NCI-H2196 (cell line): Measurements from ENCODE around the gene NFRKB.
"Not testable (repeated sequence)": the region's sequence is repeated elsewhere in the genome, so short reads cannot be mapped to it uniquely, and the experiment has no call there.

Experiments
- DNase-seq: peaks from one replicate; lab custom pipeline; 2025; ENCODE audit not compliant: unreplicated experiment; lab: John Stamatoyannopoulos, UW

The NFRKB gene

DNA sequence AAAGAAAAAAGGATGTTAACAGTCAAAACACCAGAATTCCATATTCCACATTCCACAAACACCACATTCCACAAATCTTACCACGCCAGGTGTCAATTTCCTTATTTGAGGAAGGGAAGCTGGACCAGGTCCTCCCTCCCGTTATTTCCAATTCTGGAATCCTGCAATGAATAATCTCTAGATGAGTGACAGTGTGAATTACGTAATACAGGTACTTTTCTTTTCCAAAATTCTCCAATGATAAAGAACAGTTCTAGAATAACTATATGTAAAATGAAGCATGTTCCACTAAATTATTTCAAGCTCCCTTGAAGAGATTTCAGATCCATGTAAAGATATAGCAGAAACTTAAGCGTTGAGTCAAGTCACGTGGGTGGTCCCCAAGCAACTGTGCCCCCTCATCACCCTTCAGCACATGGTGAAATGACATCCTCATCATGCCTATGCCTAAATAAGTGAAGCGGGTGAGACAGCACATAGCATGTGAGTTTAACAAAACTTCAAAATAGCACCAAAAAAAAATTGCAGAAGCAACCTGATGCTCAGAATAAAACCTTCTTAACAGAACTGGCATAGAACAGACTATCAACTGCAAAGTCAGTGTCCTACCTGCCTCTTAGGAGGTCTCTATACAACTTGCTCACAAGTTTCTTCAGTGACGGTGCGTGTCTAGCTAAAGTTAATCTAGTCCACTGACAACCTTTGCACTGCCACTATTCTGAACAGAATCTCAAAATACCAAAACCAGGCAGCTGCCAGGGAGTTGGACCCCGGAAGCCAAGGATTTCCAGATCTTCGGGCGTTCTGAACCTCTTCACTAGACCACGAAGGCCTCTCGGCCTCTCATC lies 876 bp downstream of the NFRKB start:
- DNase-seq: no peak

DNA sequence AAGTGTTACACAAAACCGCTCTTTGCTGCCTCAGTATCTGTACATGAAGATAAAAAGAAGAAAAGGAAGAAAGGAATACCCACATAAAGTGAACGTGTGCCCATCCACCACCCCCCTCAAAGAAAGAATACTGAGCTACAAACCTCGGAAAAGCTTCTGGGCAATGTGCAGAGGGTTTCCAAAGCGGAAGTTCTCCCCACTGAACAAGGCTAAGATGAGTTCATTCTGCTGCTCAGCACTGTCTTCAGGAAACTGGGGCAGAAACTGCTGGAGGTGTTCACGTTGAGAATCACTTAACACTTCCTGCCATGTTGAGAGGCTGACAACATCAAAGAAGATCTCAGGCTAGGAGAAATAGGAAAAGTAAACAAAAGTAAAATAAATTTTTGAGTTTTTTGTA lies 6.9 kb downstream of the NFRKB start:
- DNase-seq: no peak

DNA sequence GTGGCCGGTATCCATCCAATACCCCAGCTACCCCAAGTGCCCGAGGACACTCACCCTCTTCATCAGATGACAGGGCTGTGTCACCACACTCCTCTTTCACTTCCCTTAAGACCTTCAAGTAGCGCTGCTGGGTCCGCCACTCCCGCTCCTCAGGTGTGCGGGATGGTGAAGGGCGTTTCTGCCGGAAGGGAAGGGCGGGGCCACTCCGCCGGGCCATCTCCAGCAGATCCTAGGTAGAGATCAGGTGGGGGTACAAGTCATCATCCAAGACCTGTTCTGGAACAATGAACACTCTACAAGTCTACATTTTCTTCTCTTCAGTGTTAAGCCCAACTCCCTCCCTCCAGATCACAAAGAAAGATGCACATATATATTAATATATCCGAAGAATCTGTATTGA lies 10.0 kb downstream of the NFRKB start:
- no peak for DNase-seq

DNA sequence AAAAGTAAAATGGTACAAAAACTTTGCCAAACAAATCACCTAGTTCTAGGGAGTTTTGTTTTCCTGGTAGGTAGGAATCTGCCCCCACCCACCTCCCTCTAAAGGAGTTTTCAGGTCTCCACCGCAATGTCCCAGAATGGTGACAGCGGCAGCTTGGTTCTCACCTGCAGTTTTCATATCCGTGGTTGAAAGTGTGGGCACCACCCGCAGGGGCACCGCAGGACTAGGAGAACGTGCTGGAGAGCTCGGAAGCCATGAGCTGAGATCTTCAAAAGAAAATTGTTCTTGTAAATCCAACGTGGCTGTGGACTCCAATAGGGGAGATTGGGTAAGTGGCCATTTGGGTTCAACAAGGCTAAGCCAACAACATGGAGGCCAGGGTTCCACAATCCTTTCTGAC lies 10.8 kb downstream of the NFRKB start:
- no peak for DNase-seq

DNA sequence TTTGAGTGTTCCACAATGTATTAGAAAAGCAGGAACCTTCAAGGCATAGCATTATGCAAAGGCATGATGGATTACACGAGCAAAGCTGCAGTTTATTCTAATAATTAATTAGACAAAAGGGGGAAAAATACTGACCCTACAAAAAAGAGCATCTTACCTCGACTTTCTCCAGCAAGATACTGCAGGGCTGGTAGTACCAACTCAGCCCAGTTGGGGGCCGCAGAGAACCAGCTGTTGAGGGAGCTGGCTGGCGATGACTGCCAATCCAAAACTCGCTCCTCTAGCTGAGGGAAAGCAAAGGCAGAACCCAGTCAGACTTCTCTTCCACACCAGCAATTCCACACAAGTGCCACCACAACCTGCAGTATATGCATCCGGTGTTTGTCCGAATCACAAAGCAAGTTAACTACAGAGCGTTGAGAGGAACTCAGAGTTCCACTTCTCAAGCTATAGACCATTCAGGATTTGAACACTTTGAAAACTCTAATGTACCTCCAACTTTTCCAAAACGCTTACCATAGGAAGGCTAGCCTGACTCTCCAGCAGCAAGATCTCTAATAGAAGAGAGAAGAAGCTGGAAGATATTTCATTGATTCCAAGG lies 13.7 kb downstream of the NFRKB start:
- peak; percentile 44 for DNase-seq

DNA sequence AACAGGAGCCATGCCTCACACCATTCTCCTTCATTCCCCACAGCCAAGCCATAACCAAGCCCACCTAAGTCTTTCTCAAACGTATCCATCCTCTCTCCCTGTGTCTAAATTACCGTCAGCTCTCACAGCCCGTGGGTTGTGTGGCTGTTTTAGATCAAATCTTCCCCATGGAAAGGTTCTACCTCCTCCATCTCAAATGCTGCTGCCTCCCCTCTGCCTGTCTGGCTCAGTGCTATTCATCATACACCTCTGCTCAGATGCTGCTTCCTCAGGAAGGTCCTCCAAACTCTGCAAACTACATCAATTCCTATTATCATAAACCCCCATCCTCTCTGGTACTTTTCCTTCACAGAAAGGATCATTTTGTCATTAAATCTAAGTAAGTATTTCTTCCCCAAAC lies 15.1 kb downstream of the NFRKB start:
- DNase-seq: no peak

DNA sequence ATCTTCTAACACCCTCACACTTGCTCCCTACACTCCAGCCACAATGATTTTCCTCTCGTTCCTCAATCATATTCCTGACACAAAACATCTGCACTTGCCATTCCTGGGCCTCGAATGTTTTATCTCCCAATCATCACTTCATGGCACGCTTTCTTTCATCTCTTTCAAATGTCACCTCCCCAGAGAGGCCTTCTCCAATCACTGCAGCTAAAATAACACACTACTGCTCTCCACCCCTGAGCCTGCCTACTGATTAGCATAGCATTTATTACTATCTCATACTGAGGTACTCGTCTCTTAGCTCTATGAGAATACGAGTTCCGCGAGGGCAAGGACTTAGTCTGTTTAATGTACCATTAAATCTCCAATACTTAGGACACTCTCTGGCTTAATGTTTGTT lies 23.5 kb downstream of the NFRKB start:
- no peak for DNase-seq

DNA sequence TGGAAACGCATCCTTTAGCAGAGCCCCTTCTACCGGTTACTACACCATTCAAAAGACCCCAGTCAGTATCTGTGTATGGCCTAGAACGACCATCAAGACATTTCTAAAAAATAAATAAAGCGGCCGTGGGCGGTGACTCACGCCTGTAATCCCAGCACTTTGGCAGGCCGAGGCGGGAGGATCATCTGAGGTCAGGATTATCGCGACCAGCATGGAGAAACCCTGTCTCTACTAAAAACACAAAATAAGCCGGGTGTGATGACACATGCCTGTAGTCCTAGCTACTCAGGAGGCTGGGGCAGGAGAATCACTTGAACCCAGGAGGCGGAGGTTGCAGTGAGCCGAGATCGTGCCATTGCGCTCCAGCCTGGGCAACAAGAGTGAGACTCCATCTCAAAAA lies 26.8 kb downstream of the NFRKB start:
- not testable (repeated sequence) for DNase-seq

DNA sequence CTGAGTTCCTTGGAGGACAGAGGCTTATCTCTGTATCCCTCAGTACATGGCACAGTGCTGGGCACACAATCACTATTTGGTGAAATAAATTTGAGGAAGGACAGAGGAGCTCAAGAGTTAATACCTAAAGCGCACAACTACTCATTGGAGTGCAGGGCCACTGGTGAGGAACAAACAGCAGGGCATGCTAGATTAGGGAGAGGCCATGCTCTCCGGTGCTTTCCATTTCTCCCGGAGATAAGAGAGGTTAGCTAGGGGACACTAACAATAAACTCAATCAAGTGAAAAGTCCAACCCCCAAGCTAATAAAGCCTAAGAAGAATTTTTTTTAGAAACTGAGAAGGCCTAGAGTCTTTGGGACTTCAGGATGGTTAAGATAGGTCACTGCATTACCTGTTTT lies 29.1 kb downstream of the NFRKB start:
- DNase-seq: no peak

DNA sequence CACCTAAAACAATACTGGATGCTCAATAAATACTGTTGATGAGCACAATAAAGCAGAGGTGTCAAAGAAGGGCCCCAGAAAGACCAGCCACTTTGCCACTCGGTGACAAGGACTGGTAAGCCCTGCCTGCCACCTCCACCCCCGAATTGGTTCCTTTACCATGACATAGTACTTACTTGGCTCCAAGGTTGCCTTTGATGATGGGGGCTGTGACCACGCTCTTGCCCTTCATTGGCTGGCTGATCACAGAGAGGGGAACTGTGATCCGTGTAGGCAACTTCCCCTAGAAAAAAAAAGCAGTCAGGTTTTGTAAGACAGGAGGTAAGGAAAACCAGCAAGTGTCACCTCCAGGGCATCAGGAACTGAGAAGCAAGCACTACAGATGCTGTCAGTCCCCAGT lies 29.7 kb downstream of the NFRKB start:
- no peak for DNase-seq

DNA sequence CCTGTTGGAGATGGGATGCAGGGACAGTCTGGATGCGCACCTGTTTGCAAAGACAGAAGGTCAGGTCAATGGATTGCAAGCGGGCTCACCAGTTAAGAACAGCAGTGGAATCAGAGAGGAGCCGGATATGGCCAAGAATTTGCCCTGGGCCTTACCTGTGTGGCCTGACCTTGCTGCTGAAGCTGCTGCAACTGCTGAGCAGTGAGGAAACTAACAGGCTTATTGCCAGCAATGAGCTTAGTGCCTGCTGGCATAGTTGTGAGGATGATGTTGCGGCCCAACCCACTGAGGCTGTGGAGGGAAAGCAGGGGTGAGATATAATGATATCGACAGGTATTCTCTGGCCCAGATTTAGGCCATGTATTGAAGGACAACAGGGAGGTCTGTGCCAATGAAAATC lies 30.6 kb downstream of the NFRKB start:
- DNase-seq: no peak

DNA sequence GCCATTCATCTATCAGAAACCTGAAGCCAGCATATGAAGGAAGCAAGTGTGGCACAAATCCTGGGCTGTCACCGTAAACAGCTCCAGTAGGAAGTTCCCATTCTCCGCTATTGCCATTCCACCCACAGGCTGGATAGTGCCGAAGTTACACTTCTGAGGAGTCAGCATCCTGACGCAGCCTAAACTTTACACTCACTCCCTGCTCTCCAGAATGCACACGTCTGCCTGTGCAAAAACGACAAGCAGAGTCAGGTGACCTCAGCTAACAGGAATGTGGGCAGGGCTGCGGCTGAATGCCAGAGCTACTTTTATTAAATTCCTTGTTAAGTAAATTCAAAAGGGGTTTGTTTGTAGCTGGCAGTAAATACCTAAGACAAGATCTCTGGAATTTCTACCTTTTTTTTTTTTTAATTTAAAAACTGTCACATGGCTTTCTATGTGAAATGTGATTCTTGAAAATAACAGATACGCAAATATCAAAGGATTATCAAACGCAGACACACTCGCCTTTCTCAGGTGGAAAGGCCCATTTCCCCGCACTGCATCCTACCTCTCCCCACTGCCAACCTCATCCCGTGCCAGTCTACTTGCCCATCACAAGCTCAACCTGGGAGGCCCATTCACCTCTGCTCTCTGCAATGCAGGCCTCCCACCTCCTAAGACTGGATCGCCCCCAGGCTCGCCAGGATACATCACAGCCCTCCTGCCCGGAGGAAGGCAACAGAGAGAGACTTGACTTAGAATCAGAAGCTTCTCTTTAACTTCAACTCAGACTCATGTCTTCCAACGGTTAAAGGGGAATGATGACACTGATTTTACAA lies 33.5 kb downstream of the NFRKB start:
- peak; percentile 24 for DNase-seq

DNA sequence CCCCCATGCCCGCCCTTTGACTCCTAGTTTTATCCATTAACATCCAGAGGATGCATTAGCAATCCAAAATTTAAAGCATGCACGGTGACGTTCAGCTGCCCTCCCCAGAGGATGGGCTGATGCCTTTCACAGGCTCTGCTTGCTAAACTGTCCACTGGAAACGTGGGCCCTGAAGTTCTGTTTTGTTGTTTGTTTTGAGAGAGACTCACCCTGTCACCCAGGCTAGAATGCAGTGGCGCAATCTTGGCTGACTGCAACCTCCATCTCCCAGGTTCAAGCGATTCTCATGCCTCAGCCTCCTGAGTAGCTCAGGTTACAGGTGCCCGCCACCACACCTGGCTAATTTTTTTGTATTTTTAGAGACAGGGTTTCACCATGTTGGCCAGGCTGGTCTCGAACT lies 39.3 kb downstream of the NFRKB start:
- DNase-seq: no peak

DNA sequence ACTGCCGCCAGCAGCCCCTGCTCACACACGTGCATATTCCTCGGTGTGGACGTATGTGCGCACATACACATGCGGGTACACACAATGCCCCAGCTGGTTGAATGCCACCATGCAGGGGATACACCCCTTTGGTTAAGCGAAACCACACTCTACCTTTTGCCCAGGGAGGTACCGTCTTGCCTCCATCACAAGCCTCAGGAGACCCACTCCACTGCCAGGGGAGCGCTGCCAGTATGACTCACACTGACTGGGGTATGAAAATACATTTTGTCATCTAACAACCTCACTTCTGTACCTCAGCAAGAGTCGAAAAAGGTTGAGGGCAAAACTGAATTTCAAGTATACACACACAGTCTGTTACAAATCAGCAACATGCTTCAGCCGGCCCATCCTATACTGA lies 40.3 kb downstream of the NFRKB start:
- DNase-seq: no peak

DNA sequence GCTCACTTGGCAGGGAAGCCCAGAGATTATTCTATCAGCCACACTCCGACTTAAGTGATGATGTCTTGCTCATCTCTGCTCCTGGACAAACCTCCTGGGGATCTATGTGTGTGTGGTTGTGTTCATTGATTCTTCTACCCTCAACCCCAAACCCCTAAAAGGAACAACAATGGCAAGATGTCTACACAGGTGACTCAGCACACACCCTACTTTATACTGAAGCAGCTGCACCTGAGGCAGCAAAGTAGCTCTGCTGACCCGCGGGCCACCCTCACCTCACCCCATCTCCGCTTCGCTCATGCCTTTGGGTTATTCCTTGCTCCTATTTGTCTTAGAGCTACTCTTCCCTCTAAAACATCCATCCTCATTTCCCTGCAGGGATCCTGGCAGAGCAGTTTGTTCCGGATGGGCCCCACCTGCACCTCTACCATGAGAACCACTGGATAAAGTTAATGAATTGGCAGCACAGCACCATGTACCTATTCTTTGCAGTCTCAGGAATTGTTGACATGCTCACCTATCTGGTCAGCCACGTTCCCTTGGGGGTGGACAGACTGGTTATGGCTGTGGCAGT lies 41.1 kb downstream of the NFRKB start:
- no peak for DNase-seq

DNA sequence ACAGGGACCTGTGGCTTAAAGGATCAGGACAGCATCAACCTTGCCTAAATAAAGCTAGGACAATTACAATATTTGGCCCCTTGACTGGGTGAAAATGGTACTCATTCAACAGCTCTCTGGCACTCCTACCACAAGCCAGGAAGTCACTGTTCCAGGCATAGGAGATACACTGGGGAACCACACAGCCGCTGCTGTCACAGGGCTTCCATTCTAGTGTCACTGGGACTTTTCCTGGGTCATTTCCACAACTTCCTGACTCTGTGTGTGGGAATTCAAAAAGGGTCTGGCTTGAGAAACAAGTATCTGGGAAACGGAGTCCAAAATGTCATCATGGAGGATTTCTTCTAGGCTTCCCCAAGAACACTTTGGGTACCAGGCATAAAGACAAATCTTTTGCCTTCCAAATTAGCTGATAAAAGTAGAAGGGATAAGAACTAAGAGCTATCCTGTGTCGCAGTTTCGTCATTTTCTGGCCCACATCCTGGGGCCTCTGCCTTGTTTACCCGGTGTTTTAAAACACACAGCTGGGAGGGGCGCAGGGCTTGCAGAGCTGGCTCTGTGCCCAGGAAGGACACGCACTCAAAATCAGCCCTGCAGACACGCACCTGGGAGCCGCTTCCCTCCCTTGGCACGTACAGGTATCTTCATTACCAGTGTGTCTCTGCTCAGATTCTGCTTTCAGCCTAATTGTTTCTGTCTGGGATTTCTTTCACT lies 41.7 kb downstream of the NFRKB start:
- DNase-seq: peak; percentile 95

DNA sequence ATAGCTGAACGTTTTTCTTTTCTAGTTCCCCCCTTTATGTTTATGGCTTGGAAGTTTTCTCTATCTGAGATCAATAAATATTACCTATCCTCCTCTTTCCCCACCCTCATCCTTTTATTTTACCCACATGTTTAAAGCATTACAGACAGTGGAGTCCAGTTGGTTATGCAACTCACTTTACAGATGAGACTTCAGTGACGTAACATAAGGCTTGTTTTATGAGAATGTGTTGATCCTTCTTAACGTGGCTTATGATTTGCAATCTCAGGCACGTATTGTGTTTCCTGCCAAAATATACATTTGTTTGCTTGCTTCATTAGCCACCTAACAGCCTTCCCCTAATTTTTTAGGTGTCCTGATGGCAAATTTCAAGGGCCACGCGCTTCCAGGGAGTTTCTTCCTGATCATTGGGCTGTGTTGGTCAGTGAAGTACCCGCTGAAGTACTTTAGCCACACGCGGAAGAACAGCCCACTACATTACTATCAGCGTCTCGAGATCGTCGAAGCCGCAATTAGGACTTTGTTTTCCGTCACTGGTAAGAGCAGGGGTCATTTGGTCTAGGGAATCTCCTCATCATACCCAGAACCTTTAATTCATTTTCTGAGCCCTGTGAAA lies 43.1 kb downstream of the NFRKB start:
- no peak for DNase-seq

DNA sequence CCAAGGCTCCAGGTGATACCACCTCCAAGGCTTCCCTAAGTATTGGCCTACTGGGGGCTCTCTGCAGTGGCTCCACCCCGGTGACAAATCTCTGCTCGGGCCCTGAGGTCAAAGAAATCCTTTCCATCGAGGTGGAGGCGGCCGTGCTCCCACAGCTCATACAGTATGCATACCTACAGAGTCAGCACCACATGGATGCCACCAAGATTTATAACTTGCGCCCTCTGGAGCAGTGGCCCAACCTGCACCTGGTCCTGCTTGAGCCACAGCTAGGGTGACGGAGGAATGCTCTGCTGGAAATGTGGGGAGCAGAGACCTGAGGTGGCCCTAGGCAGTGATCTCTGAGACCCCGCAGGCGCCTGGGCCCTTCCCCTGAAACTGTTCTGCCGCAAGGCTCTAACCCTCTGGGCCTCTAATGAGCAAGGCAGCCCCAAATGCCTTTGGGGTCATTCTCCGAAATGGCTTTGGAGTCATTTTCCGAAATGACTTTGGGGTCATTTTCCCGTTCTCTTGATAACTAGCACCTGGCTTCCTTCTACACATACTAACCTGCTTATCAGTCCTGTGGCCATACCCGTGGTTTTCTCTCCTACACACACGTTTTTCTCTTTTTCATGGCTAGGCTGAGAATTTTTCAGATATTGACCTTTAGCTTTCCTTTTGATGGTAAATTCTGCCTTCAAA lies 45.8 kb downstream of the NFRKB start:
- DNase-seq: no peak

DNA sequence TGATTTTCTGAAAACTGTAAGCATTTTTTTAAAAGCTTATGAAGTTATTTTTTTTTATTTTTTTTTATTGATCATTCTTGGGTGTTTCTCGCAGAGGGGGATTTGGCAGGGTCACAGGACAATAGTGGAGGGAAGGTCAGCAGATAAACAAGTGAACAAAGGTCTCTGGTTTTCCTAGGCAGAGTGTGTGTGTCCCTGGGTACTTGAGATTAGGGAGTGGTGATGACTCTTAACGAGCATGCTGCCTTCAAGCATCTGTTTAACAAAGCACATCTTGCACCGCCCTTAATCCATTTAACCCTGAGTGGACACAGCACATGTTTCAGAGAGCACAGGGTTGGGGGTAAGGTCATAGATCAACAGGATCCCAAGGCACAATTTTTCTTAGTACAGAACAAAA lies 48.0 kb downstream of the NFRKB start:
- not testable (repeated sequence) for DNase-seq
